ENCODE measurements around the gene ZEB2. TPM values are rescaled to one million over a fixed set of nuclear protein-coding genes. Genes with fewer than 3 reads are reported as not detected.

Gene ZEB2
- total RNA-seq, 1 experiment from 2014 or later = 1.2 TPM

DNA sequence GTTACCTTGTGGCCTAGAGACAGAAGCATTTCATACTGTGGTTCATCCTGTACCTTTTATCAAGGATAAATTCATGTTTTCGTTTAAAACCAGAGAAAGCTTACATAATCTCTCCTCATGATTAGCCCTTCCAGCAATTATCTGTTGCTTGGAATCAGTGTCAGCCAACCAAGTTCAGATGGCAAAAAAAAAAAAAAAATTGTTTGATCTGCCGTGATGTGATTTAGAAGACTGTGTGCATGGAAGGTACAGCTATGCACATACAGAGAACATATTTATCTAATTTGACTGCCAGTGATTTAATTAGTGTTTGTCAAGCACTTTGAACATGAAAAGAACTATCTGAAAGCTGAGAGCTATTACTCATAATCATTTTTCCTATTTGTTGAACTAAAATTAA is 180.9 kb downstream of the ZEB2 start:
- TF ChIP-seq, protein P1, sequence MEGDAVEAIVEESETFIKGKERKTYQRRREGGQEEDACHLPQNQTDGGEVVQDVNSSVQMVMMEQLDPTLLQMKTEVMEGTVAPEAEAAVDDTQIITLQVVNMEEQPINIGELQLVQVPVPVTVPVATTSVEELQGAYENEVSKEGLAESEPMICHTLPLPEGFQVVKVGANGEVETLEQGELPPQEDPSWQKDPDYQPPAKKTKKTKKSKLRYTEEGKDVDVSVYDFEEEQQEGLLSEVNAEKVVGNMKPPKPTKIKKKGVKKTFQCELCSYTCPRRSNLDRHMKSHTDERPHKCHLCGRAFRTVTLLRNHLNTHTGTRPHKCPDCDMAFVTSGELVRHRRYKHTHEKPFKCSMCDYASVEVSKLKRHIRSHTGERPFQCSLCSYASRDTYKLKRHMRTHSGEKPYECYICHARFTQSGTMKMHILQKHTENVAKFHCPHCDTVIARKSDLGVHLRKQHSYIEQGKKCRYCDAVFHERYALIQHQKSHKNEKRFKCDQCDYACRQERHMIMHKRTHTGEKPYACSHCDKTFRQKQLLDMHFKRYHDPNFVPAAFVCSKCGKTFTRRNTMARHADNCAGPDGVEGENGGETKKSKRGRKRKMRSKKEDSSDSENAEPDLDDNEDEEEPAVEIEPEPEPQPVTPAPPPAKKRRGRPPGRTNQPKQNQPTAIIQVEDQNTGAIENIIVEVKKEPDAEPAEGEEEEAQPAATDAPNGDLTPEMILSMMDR (conservative IDR thresholded peaks at IDR 0.05) = no peak
- WGBS (ENCODE audit: extremely low coverage, insufficient read length, low lambda C conversion rate) = no CpG with 5 or more reads among the region's 2 CpGs
- H2BK15ac ChIP-seq (ENCODE audit: low read depth, low read length) = no peak overlapping the region
- H3K27ac ChIP-seq (ENCODE audit: insufficient read length, low read depth, low read length) = no peak overlapping the region
- no peak overlapping the region for H2BK120ac ChIP-seq (ENCODE audit: low read depth, low read length, poor library complexity, severe bottlenecking)
- H3K56ac ChIP-seq (ENCODE audit: insufficient read length, low read depth, low read length) = no peak overlapping the region
- no peaks in the 10 kb centered on the region for H3K79me1 ChIP-seq (ENCODE audit: insufficient read depth, low read depth, low read length, poor library complexity, severe bottlenecking)
- H3K9me3 ChIP-seq (ENCODE audit: control insufficient read depth, low read depth, low read length) = no peaks in the 10 kb centered on the region
- H3K14ac ChIP-seq (ENCODE audit: insufficient read depth, low read length) = no peak overlapping the region
- H3K27me3 ChIP-seq (ENCODE audit: insufficient read depth, low read length) = no peaks in the 10 kb centered on the region
- Mint-ChIP-seq H3K27ac (no peak overlapping the region), H3K4me1 (peaks cover 5 to 14% of the 10 kb centered on the region in 2 experiments), H3K36me3 (ENCODE audit: insufficient read depth in 1 of 3, low read depth in 3 of 3) (peaks cover 0 to 4% (median 0%) of the 10 kb centered on the region in 3 experiments; a peak in 3 of 7 replicates), H3K4me3 (no peak overlapping the region), H3K27me3 (ENCODE audit: low read depth) (peaks cover 2% of the 10 kb centered on the region), H3K9me3 (no peaks in the 10 kb centered on the region; a peak in 1 of 5 replicates)
- no peak overlapping the region for H4K91ac ChIP-seq (ENCODE audit: insufficient read length, low read depth, low read length)
- no peaks in the 10 kb centered on the region for H3K23me2 ChIP-seq (ENCODE audit: insufficient read length, low read depth, low read length, poor library complexity, severe bottlenecking)
- H3K4me1 ChIP-seq (ENCODE audit: insufficient read depth, low read length) = peaks cover 4% of the 10 kb centered on the region; the same call in 1 of the 2 replicates
- no peak overlapping the region for H3K4me2 ChIP-seq (ENCODE audit: insufficient read depth, insufficient read length, low read length)
- no peak overlapping the region for H2BK20ac ChIP-seq (ENCODE audit: low read depth, low read length, poor library complexity, severe bottlenecking)
- H4K20me1 ChIP-seq (ENCODE audit: control insufficient read depth, insufficient read depth, insufficient read length) = no peaks in the 10 kb centered on the region
- H2BK5ac ChIP-seq (ENCODE audit: insufficient read length, low read length) = no peak overlapping the region
- H2AFZ ChIP-seq (ENCODE audit: low read length) = no peak overlapping the region
- H2BK12ac ChIP-seq (ENCODE audit: insufficient read length, low read depth, low read length) = no peak overlapping the region
- H3T11ph ChIP-seq (ENCODE audit: low read length) = no peak overlapping the region
- H3K18ac ChIP-seq (ENCODE audit: insufficient read length, low read depth, low read length) = no peak overlapping the region
- no peak overlapping the region for H3K4ac ChIP-seq (ENCODE audit: low read depth, low read length)
- H3K23ac ChIP-seq (ENCODE audit: insufficient read length, low read depth, low read length) = no peak overlapping the region
- no peak for DNase-seq
- no peak overlapping the region for H4K5ac ChIP-seq (ENCODE audit: insufficient read length, low read depth, low read length)
- H3K79me2 ChIP-seq (ENCODE audit: insufficient read depth, low read length) = no peaks in the 10 kb centered on the region
- H3K9ac ChIP-seq (ENCODE audit: extremely low read depth, insufficient read length, low read length) = no peak overlapping the region
- H2AK5ac ChIP-seq (ENCODE audit: insufficient read length, low read length) = no peak overlapping the region
- H4K8ac ChIP-seq (replicated peaks; ENCODE audit: insufficient read length, low read depth, low read length) = no peak overlapping the region

Measured in H9 (cell line).